HG03460 (cell line): ENCODE data around the gene TCTN1.
"Not testable (repeated sequence)": the region's sequence is repeated elsewhere in the genome, so short reads cannot be mapped to it uniquely, and the experiment has no call there.

Source experiments
- ATAC-seq: cut with Tn5 transposase; IDR thresholded peaks from one replicate; pipeline ENCODE4 v1.9.1; 2021; ENCODE audit not compliant: unreplicated experiment

Gene TCTN1

GRCh38 chr12:110613771-110614684 is at the start of gene TCTN1:
Gene TCTN1 (plus strand): TSS chr12:110614129. CDS start chr12:110614183, 54 bp downstream.
- ATAC-seq: peak; percentile 95

- no peak for ATAC-seq
Measured at GRCh38 chr12:110564471-110564991, 49.4 kb upstream of the TCTN1 start.

GRCh38 chr12:110565894-110566871 is 47.7 kb upstream of the TCTN1 start:
- no peak for ATAC-seq

- ATAC-seq: no peak
Measured at GRCh38 chr12:110566993-110567392, 46.9 kb upstream of the TCTN1 start.

- ATAC-seq: no peak
Measured at GRCh38 chr12:110568752-110569151, 45.2 kb upstream of the TCTN1 start.

- not testable (repeated sequence) for ATAC-seq
Measured at GRCh38 chr12:110569838-110570237, 44.1 kb upstream of the TCTN1 start.

- ATAC-seq: not testable (repeated sequence)
Measured at GRCh38 chr12:110570798-110571197, 43.1 kb upstream of the TCTN1 start.

GRCh38 chr12:110574044-110574443 is 39.9 kb upstream of the TCTN1 start:
- no peak for ATAC-seq

- ATAC-seq: not testable (repeated sequence)
Measured at GRCh38 chr12:110574717-110575230, 39.2 kb upstream of the TCTN1 start.

- no peak for ATAC-seq
Measured at GRCh38 chr12:110575326-110575725, 38.6 kb upstream of the TCTN1 start.

- ATAC-seq: no peak
Measured at GRCh38 chr12:110576504-110576903, 37.4 kb upstream of the TCTN1 start.

GRCh38 chr12:110577864-110578693 is 35.9 kb upstream of the TCTN1 start:
- ATAC-seq: no peak

GRCh38 chr12:110578694-110579534 is 35.0 kb upstream of the TCTN1 start:
- ATAC-seq: no peak

- no peak for ATAC-seq
Measured at GRCh38 chr12:110579535-110580253, 34.2 kb upstream of the TCTN1 start.

GRCh38 chr12:110581931-110582275 is 32.0 kb upstream of the TCTN1 start:
- no peak for ATAC-seq

GRCh38 chr12:110582276-110583136 is 31.4 kb upstream of the TCTN1 start:
- ATAC-seq: peak; percentile 42

- peak; percentile 75 for ATAC-seq
Measured at GRCh38 chr12:110583137-110584059, 30.5 kb upstream of the TCTN1 start, which contains the start of gene PPTC7. Gene PPTC7 (minus strand): TSS chr12:110583318. CDS start chr12:110583031, 287 bp downstream.
